Daoy (cell line): ENCODE results near the gene MEOX1. TPM values are rescaled to one million over a fixed set of nuclear protein-coding genes. Genes with fewer than 3 reads are reported as not detected.

Source experiments
- DNase-seq: peaks from one replicate; pipeline ENCODE4 v3.0.0-alpha.2; 2015; ENCODE audit warnings: low read depth
- total RNA-seq: library from RNA; depleted of rRNA; stranded (reverse); fragments of >200 nt; shearing (Covaris generic); gene quantifications from 2 replicates; pipeline ENCODE4 v1.2.3, GENCODE V29; 2014; rRNA removed

The MEOX1 gene
- total RNA-seq, 1 experiment from 2014 or later: 13.1 TPM

- DNase-seq: peak; percentile 95
These were observed 69.8 kb downstream of the MEOX1 start for GRCh38 chr17:43591779-43592562.

- no peak for DNase-seq
These were observed 70.7 kb downstream of the MEOX1 start for GRCh38 chr17:43591001-43591400.

Other genes starting within 250 kb of the MEOX1 start
- gene DHX8, start 177.9 kb downstream of the MEOX1 start, total RNA-seq: 23.0 and 32.8 TPM in 2 replicates
- 27.7 and 51.4 TPM in 2 replicates for gene ETV4, start 115.6 kb downstream of the MEOX1 start, total RNA-seq
- gene SOST, start 96.9 kb upstream of the MEOX1 start, total RNA-seq: 0.29 TPM in 1 of 2 replicates, not detected in the other
- 14.2 and 17.8 TPM in 2 replicates for gene DUSP3, start 117.1 kb upstream of the MEOX1 start, total RNA-seq
- gene CFAP97D1, start 118.5 kb upstream of the MEOX1 start, total RNA-seq: not detected in 2 replicates
- 9.0 and 17.7 TPM in 2 replicates for gene MPP3, start 171.2 kb upstream of the MEOX1 start, total RNA-seq
- 0.51 TPM in 1 of 2 replicates, not detected in the other for gene CD300LG, start 185.3 kb upstream of the MEOX1 start, total RNA-seq
- 1.1 and 1.3 TPM in 2 replicates for gene MPP2, start 245.6 kb upstream of the MEOX1 start, total RNA-seq